HCT116 (cell line): Measurements from ENCODE around the gene CREBRF. TPM values are rescaled to one million over a fixed set of nuclear protein-coding genes. Genes with fewer than 3 reads are reported as not detected.

Experiments used
- ATAC-seq: fragments of 200-7000 bp; cut with Tn5 transposase; 2 replicates; pipeline ENCODE4 v1.9.1; 2020; ENCODE audit warnings: mild to moderate bottlenecking, moderate library complexity
- BruUV-seq: library from RNA; stranded (reverse); fragments of 400-500 nt; replicated peaks from 2 replicates; lab custom pipeline; 2021; lab: Mats Ljungman, UMichigan
- CTCF ChIA-PET: fragments of 300-600 bp; sonication (Branson Sonifier 250); formaldehyde crosslinking; loops from one replicate; lab custom pipeline; 2021; ENCODE audit warnings: antibody characterized with exemption; lab: Charles Lee
- POLR2A ChIA-PET: fragments of 300-600, 350-600 bp; sonication (Branson Sonifier 250); formaldehyde crosslinking; loops from one replicate; lab custom pipeline; 2021; ENCODE audit warnings: antibody characterized with exemption; lab: Charles Lee
- RAD21 ChIA-PET, 2 experiments: fragments of 300-600 bp; sonication (Branson Sonifier 250); formaldehyde crosslinking; loops; one replicate each; lab custom pipeline; 2023; ENCODE audit warnings: low total read pairs in 2 of 2; ENCODE audit not compliant: uncharacterized antibody in 2 of 2, unreplicated experiment in 2 of 2, low non-redundant PET in 1 of 2; lab: Charles Lee
- DNase-seq: peaks from one replicate; pipeline ENCODE4 v3.0.0-alpha.2; 2010; ENCODE audit warnings: low read depth, low spot score
- H2AFZ ChIP-seq: fragments of 200-600 bp; shearing (Covaris generic), sonication (generic); 2 replicates; pipeline ENCODE4 v1.6.1; 2017; ENCODE audit warnings: low read depth, mixed run types, mixed read lengths, antibody characterized with exemption, low read length; ENCODE audit not compliant: poor library complexity, severe bottlenecking
- H3K27ac ChIP-seq: 2 replicates; pipeline ENCODE4 v1.5.1; 2012; ENCODE audit warnings: low read depth, low read length
- H3K27me3 ChIP-seq: fragments of 200-600 bp; sonication (generic); 2 replicates; pipeline ENCODE4 v1.6.1; 2016; ENCODE audit warnings: mixed run types, low read length, mixed read lengths; ENCODE audit not compliant: insufficient read depth
- H3K36me3 ChIP-seq, 2 experiments: fragments of 200-500 bp in 1 of 2; fragments of 200-600 bp in 1 of 2; sonication (Bioruptor generic) in 1 of 2; sonication (generic) in 1 of 2; 2 replicates each; pipeline versions ENCODE4 v1.5.1 to v1.6.1; 2014 to 2016; ENCODE audit warnings: low read length in 2 of 2, inconsistent platforms in 1 of 2, mixed read lengths in 1 of 2, mixed run types in 1 of 2; ENCODE audit not compliant: insufficient read depth in 2 of 2, control insufficient read depth in 1 of 2
- H3K4me1 ChIP-seq, 2 experiments: fragments of 200-600 bp in 1 of 2; sonication (generic) in 1 of 2; 2 replicates each; pipeline versions ENCODE4 v1.5.1 to v1.6.1; 2012 to 2017; ENCODE audit warnings: low read length in 2 of 2, inconsistent platforms in 1 of 2, mild to moderate bottlenecking in 1 of 2, mixed read lengths in 1 of 2, mixed run types in 1 of 2, moderate library complexity in 1 of 2; ENCODE audit not compliant: insufficient read depth in 2 of 2, control insufficient read depth in 1 of 2
- H3K4me2 ChIP-seq: fragments of 200-600 bp; sonication (generic); 2 replicates; pipeline ENCODE4 v1.6.1; 2017; ENCODE audit warnings: mixed run types, low read length, mixed read lengths
- H3K4me3 ChIP-seq, 2 experiments: fragments of 200-600 bp in 1 of 2; sonication (generic) in 1 of 2; replicated peaks in 1 of 2; 2 replicates each; pipeline ENCODE4 v1.5.1; 2011 to 2016; ENCODE audit warnings: low read length in 2 of 2, control low read depth in 1 of 2, low read depth in 1 of 2, mild to moderate bottlenecking in 1 of 2, mixed read lengths in 1 of 2, mixed run types in 1 of 2
- H3K79me2 ChIP-seq: fragments of 200-600 bp; sonication (generic); 2 replicates; pipeline ENCODE4 v1.6.1; 2017; ENCODE audit warnings: mild to moderate bottlenecking, mixed run types, low read length, moderate library complexity, mixed read lengths; ENCODE audit not compliant: insufficient read depth
- H3K9ac ChIP-seq: fragments of 200-600 bp; sonication (generic); 2 replicates; pipeline ENCODE4 v1.6.1; 2016; ENCODE audit warnings: low read length, mixed read lengths
- H3K9me2 ChIP-seq: fragments of 200-600 bp; sonication (generic), shearing (Covaris generic); 2 replicates; pipeline ENCODE4 v1.6.1; 2017; ENCODE audit warnings: mixed run types, mild to moderate bottlenecking, moderate library complexity; ENCODE audit not compliant: insufficient read depth
- H3K9me3 ChIP-seq, 2 experiments: fragments of 200-500 bp in 1 of 2; fragments of 200-600 bp in 1 of 2; sonication (Bioruptor generic) in 1 of 2; sonication (generic) in 1 of 2; 2 replicates each; pipeline ENCODE4 v1.6.1; 2014 to 2017; ENCODE audit warnings: low read length in 2 of 2, mixed read lengths in 2 of 2, inconsistent platforms in 1 of 2, low read depth in 1 of 2, mild to moderate bottlenecking in 1 of 2, mixed run types in 1 of 2, moderate library complexity in 1 of 2; ENCODE audit not compliant: control insufficient read depth in 1 of 2, insufficient read depth in 1 of 2
- H4K20me1 ChIP-seq: fragments of 200-600 bp; sonication (generic), shearing (Covaris generic); 2 replicates; pipeline ENCODE4 v1.6.1; 2017; ENCODE audit warnings: mixed run types, mild to moderate bottlenecking, moderate library complexity; ENCODE audit not compliant: insufficient read depth
- CBX3 ChIP-seq: IDR thresholded peaks from 2 replicates; pipeline ENCODE4 v1.6.1; 2012; ENCODE audit warnings: low read depth
- CTCF ChIP-seq, 3 experiments: fragments of 200-600 bp in 1 of 3; sonication (generic) in 1 of 3; IDR thresholded peaks in 2 of 3; conservative IDR thresholded peaks in 1 of 3; 2 replicates each; pipeline ENCODE4 v1.5.1; 2012 to 2017; ENCODE audit warnings: low read depth in 2 of 3, low read length in 2 of 3, antibody characterized with exemption in 1 of 3, borderline replicate concordance in 1 of 3, control low read depth in 1 of 3, mild to moderate bottlenecking in 1 of 3, mixed read lengths in 1 of 3, mixed run types in 1 of 3, moderate library complexity in 1 of 3; ENCODE audit not compliant: insufficient read depth in 1 of 3
- EZH2 ChIP-seq: fragments of 200-600 bp; sonication (generic); IDR thresholded peaks from 2 replicates; pipeline ENCODE4 v1.6.1; 2017; ENCODE audit warnings: antibody characterized with exemption, mixed run types
- EZH2phosphoT487 ChIP-seq: fragments of 200-600 bp; IDR thresholded peaks from 2 replicates; pipeline ENCODE4 v1.6.1; 2018; ENCODE audit warnings: antibody characterized with exemption, borderline replicate concordance
- FOSL1 ChIP-seq: IDR thresholded peaks from 2 replicates; pipeline ENCODE4 v1.6.1; 2012; ENCODE audit warnings: low read depth
- JUND ChIP-seq: IDR thresholded peaks from 2 replicates; pipeline ENCODE4 v1.6.1; 2012
- MAX ChIP-seq: IDR thresholded peaks from 2 replicates; pipeline ENCODE4 v1.6.1; 2012
- POLR2A ChIP-seq: IDR thresholded peaks from 2 replicates; pipeline ENCODE4 v1.7.0; 2011; ENCODE audit warnings: borderline replicate concordance; ENCODE audit not compliant: insufficient read depth, insufficient read length; ENCODE audit errors: extremely low read depth
- RAD21 ChIP-seq: IDR thresholded peaks from 2 replicates; pipeline ENCODE4 v1.6.1; 2012; ENCODE audit warnings: low read depth, mild to moderate bottlenecking
- SIN3A ChIP-seq: IDR thresholded peaks from 2 replicates; pipeline ENCODE4 v1.6.1; 2012; ENCODE audit warnings: low read depth
- SP1 ChIP-seq: IDR thresholded peaks from 2 replicates; pipeline ENCODE4 v1.6.1; 2012; ENCODE audit warnings: low read depth
- SRF ChIP-seq: IDR thresholded peaks from 2 replicates; pipeline ENCODE4 v1.6.1; 2012; ENCODE audit warnings: low read depth
- TCF7L2 ChIP-seq: IDR thresholded peaks from 2 replicates; pipeline ENCODE4 v1.7.0; 2011; ENCODE audit warnings: borderline replicate concordance, inconsistent platforms; ENCODE audit not compliant: insufficient read depth, insufficient read length; ENCODE audit errors: extremely low read depth
- ZFX ChIP-seq: fragments of 450-650 bp; IDR thresholded peaks from 2 replicates; pipeline ENCODE4 v1.6.1; 2017
- intact Hi-C: fragments of 100-400 bp; cut with micrococcal nuclease; formaldehyde crosslinking; loops from 2 replicates; pipeline ENCODE4 v1.10.0; 2022
- total RNA-seq: library from RNA; stranded (reverse); gene quantifications from one replicate; pipeline ENCODE4 v1.2.1, GENCODE V29; 2021; ENCODE audit not compliant: unreplicated experiment
- TF ChIP-seq, protein P1 (sequence below): IDR thresholded peaks from 2 replicates; pipeline ENCODE4 v1.6.1; 2012
- TF ChIP-seq, protein P2 (sequence below): IDR thresholded peaks from 2 replicates; pipeline ENCODE4 v1.6.1; 2012; ENCODE audit warnings: low read depth

Gene CREBRF
- total RNA-seq, 1 experiment from 2014 or later, result 7.7 TPM

GRCh38 chr5:173035904-173036707 is 20.0 kb upstream of the CREBRF start:
- H3K36me3 ChIP-seq, result peaks cover 0 to 6% of the 10 kb centered on the region in 2 experiments; a peak in 2 of 4 replicates
- no peak for ATAC-seq
- H2AFZ ChIP-seq, result no peak overlapping the region
- H3K79me2 ChIP-seq, result peaks cover 11% of the 10 kb centered on the region
- 0 out of 4 replicates have a peak, but pooled peaks cover 0 to 6% of the 10 kb centered on the region in 2 experiments for H3K9me3 ChIP-seq
- H3K27ac ChIP-seq, result no peak overlapping the region
- POLR2A ChIA-PET, result no interaction called here
- no peak for TF ChIP-seq TCF7L2
- TF ChIP-seq EZH2phosphoT487, result no peak
- TF ChIP-seq FOSL1, result no peak
- no peak for TF ChIP-seq POLR2A
- TF ChIP-seq MAX, result no peak
- TF ChIP-seq RAD21, result no peak
- TF ChIP-seq, protein P1, sequence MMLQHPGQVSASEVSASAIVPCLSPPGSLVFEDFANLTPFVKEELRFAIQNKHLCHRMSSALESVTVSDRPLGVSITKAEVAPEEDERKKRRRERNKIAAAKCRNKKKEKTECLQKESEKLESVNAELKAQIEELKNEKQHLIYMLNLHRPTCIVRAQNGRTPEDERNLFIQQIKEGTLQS, result no peak
- no peak for TF ChIP-seq CBX3
- TF ChIP-seq SP1, result no peak
- no peak for TF ChIP-seq SRF
- no peak for TF ChIP-seq EZH2
- no peak for TF ChIP-seq JUND
- TF ChIP-seq, protein P2, sequence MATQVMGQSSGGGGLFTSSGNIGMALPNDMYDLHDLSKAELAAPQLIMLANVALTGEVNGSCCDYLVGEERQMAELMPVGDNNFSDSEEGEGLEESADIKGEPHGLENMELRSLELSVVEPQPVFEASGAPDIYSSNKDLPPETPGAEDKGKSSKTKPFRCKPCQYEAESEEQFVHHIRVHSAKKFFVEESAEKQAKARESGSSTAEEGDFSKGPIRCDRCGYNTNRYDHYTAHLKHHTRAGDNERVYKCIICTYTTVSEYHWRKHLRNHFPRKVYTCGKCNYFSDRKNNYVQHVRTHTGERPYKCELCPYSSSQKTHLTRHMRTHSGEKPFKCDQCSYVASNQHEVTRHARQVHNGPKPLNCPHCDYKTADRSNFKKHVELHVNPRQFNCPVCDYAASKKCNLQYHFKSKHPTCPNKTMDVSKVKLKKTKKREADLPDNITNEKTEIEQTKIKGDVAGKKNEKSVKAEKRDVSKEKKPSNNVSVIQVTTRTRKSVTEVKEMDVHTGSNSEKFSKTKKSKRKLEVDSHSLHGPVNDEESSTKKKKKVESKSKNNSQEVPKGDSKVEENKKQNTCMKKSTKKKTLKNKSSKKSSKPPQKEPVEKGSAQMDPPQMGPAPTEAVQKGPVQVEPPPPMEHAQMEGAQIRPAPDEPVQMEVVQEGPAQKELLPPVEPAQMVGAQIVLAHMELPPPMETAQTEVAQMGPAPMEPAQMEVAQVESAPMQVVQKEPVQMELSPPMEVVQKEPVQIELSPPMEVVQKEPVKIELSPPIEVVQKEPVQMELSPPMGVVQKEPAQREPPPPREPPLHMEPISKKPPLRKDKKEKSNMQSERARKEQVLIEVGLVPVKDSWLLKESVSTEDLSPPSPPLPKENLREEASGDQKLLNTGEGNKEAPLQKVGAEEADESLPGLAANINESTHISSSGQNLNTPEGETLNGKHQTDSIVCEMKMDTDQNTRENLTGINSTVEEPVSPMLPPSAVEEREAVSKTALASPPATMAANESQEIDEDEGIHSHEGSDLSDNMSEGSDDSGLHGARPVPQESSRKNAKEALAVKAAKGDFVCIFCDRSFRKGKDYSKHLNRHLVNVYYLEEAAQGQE, result no peak
- no peak for TF ChIP-seq ZFX
- no peak for TF ChIP-seq SIN3A
- no peak for TF ChIP-seq CTCF (IDR thresholded peaks at IDR 0.05 in 2 of 3, conservative IDR thresholded peaks at IDR 0.05 in 1 of 3; ENCODE audit: borderline replicate concordance in 1 of 3, insufficient read depth in 1 of 3, low read depth in 2 of 3, low read length in 2 of 3)
- H4K20me1 ChIP-seq, result no peaks in the 10 kb centered on the region
- intact Hi-C loops, result no loop called here
- no peaks in the 10 kb centered on the region for H3K27me3 ChIP-seq
- H3K9ac ChIP-seq, result no peak overlapping the region
- RAD21 ChIA-PET, result no interaction called here
- no peaks in the 10 kb centered on the region for H3K9me2 ChIP-seq
- no peaks in the 10 kb centered on the region for H3K4me1 ChIP-seq
- DNase-seq, result no peak
- H3K4me3 ChIP-seq, result no peak overlapping the region
- BruUV-seq, result TSS peak; percentile 17
- CTCF ChIA-PET, result no interaction called here
- no peak overlapping the region for H3K4me2 ChIP-seq
